ENCODE results near the gene STEAP4. TPM values are rescaled to one million over a fixed set of nuclear protein-coding genes. Genes with fewer than 3 reads are reported as not detected.

The STEAP4 gene
- total and polyA plus RNA-seq, 9 of the 15 experiments (the other 6 are each of a cell fraction or from before 2014, with no cell fraction given): 0.07 TPM; not detected in 8

DNA sequence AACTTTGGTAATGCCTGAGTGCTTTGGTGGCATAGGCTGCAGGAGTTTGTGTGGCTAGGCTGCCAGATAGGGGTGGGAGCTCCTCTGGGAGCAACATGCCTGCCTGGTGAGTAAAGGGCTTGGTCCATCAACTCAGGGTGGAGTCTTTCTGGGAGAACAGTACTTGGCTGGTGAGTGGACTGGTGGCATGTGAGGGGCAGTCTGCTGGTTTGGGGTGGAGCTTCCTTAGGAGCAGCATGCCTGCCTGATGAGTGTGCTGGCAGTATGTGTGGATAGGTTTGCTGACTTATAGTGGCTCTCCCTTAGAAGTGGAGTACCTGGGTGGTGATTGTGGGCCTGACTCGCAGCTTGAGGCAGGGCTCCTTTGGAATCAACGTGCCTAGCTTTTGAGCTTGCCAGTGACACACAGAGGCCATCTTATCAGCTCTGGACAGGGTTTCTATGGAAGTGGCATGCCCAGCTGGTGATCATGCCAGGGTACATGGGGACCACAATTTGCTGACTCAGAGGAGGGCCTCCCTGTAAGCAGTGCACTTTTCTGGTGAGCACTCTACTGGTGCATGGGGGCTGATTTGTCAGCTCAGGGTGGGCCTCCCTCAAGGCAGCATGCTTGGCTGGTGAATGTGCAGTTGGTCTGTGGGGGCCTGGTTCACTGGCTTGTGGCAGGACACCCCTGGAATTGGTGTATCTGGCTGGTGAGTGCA is 51.8 kb downstream of the STEAP4 start:
- H3K9me1 ChIP-seq (ENCODE audit: control insufficient read depth, insufficient read depth, low read length): no peaks in the 10 kb centered on the region
- intact Hi-C loops (cut with micrococcal nuclease) (no loop called here), in situ Hi-C loops (cut with MboI) (no loop called here)
- 0% methylated on average over 2 of the region's 2 CpGs for WGBS (ENCODE audit: insufficient coverage, low coverage, missing lambda C conversion rate)
- no peaks in the 10 kb centered on the region for H3K36me3 ChIP-seq (ENCODE audit: control insufficient read depth, insufficient read depth, low read length)
- POLR2A ChIA-PET: interaction anchor here (0.7 kb wide), 2 partner anchors 627 to 1881 kb away, joined by 3 read pairs; no protein-coding TSS in a partner anchor
- no peak overlapping the region for H3K4me2 ChIP-seq (ENCODE audit: insufficient read depth, low read length)
- H3K4me3 ChIP-seq: no peak overlapping the region
- H4K20me1 ChIP-seq (replicated peaks; ENCODE audit: control insufficient read depth, insufficient read depth, low read length): no peaks in the 10 kb centered on the region
- H3K4me1 ChIP-seq (replicated peaks in 1 of 2; ENCODE audit: control insufficient read depth in 2 of 2, insufficient read depth in 2 of 2, low read length in 2 of 2): no peaks in the 10 kb centered on the region
- H3K27me3 ChIP-seq (ENCODE audit: control insufficient read depth in 2 of 2, insufficient read depth in 2 of 2, low read length in 2 of 2): no peaks in the 10 kb centered on the region
- H2AFZ ChIP-seq (ENCODE audit: low read depth, low read length): no peak overlapping the region
- FAIRE-seq (no peak), DNase-seq (ENCODE audit: extremely low read depth in 1 of 4, low spot score in 3 of 4) (no peak), ATAC-seq (no peak)
- H3K9ac ChIP-seq (ENCODE audit: insufficient read depth in 1 of 2, low read depth in 2 of 2, low read length in 2 of 2): no peak overlapping the region
- BruUV-seq (replicated peaks): no TSS peak
- no peaks in the 10 kb centered on the region for H3K79me2 ChIP-seq (ENCODE audit: control insufficient read depth, insufficient read depth, low read length)
- H3K9me3 ChIP-seq (replicated peaks; ENCODE audit: control insufficient read depth, insufficient read depth, low read depth, low read length): no peaks in the 10 kb centered on the region; the same call in 1 of the 2 replicates
- no peak overlapping the region for H3K27ac ChIP-seq (ENCODE audit: extremely low read depth, low read depth, low read length)
- CTCF ChIA-PET (ENCODE audit: low intra/inter-chr PET ratio): no interaction called here
- no peak for TF ChIP-seq TRIM24 (IDR thresholded peaks at IDR 0.05)
- no peak for TF ChIP-seq MBD1 (CRISPR knock-in tag; IDR thresholded peaks at IDR 0.05)
- no peak for TF ChIP-seq DIDO1 (tag; IDR thresholded peaks at IDR 0.05; ENCODE audit: low read depth)
- TF ChIP-seq CREBBP (IDR thresholded peaks at IDR 0.05; ENCODE audit: low read depth, low read length): no peak
- TF ChIP-seq ZNF384 (IDR thresholded peaks at IDR 0.05; ENCODE audit: low read depth, low read length): no peak
- no peak for TF ChIP-seq ILF3 (IDR thresholded peaks at IDR 0.05; ENCODE audit: borderline replicate concordance)
- no peak for TF ChIP-seq ZNF77 (CRISPR knock-in tag; IDR thresholded peaks at IDR 0.05)
- TF ChIP-seq, protein P1, sequence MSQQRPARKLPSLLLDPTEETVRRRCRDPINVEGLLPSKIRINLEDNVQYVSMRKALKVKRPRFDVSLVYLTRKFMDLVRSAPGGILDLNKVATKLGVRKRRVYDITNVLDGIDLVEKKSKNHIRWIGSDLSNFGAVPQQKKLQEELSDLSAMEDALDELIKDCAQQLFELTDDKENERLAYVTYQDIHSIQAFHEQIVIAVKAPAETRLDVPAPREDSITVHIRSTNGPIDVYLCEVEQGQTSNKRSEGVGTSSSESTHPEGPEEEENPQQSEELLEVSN (IDR thresholded peaks at IDR 0.05; ENCODE audit: borderline replicate concordance in 1 of 2, extremely low read depth in 1 of 2, insufficient read depth in 1 of 2, insufficient read length in 1 of 2, low read depth in 1 of 2, low read length in 1 of 2, poor library complexity in 1 of 2, severe bottlenecking in 1 of 2): no peak
- no peak for TF ChIP-seq NCOR1 (IDR thresholded peaks at IDR 0.05)
